Liver (tissue), 9 donors: ENCODE results near the gene STAT5A. TPM values are rescaled to one million over a fixed set of nuclear protein-coding genes. Genes with fewer than 3 reads are reported as not detected.
"Not testable (repeated sequence)": the region's sequence is repeated elsewhere in the genome, so short reads cannot be mapped to it uniquely, and the experiment has no call there.

Source experiments
- DNase-seq: peaks from one replicate; pipeline ENCODE4 v3.0.0-alpha.2; 2017; ENCODE audit warnings: low spot score
- H3K27ac ChIP-seq, 2 donors: one replicate each; pipeline ENCODE4 v1.7.0; 2013; ENCODE audit warnings: inconsistent platforms in 2 of 2, low read length in 2 of 2, control low read depth in 1 of 2, low read depth in 1 of 2, mild to moderate bottlenecking in 1 of 2
- H3K27me3 ChIP-seq, 4 donors: one replicate each; pipeline versions ENCODE4 v1.6.1 to v1.7.0; 2013; ENCODE audit warnings: low read length in 3 of 4, inconsistent platforms in 1 of 4, mild to moderate bottlenecking in 1 of 4, moderate library complexity in 1 of 4; ENCODE audit not compliant: control insufficient read depth in 4 of 4, insufficient read depth in 4 of 4
- H3K36me3 ChIP-seq, 4 donors: one replicate each; pipeline versions ENCODE4 v1.6.1 to v1.7.0; 2013; ENCODE audit warnings: low read length in 3 of 4, mild to moderate bottlenecking in 3 of 4, low read depth in 1 of 4, moderate library complexity in 1 of 4; ENCODE audit not compliant: control insufficient read depth in 4 of 4, insufficient read depth in 3 of 4
- H3K4me1 ChIP-seq, 4 donors: one replicate each; pipeline versions ENCODE4 v1.6.1 to v1.7.0; 2013; ENCODE audit warnings: low read length in 3 of 4, mild to moderate bottlenecking in 3 of 4, moderate library complexity in 1 of 4; ENCODE audit not compliant: control insufficient read depth in 4 of 4, insufficient read depth in 4 of 4
- H3K4me3 ChIP-seq, 3 donors: one replicate each; pipeline versions ENCODE4 v1.6.1 to v1.7.0; 2013; ENCODE audit warnings: low read length in 3 of 3, control low read depth in 1 of 3, low read depth in 1 of 3, mild to moderate bottlenecking in 1 of 3
- H3K9ac ChIP-seq, 2 donors: one replicate each; pipeline ENCODE4 v1.7.0; 2013; ENCODE audit warnings: low read length in 2 of 2, mild to moderate bottlenecking in 2 of 2, moderate library complexity in 2 of 2, control low read depth in 1 of 2, low read depth in 1 of 2
- H3K9me3 ChIP-seq, 4 donors: one replicate each; pipeline versions ENCODE4 v1.6.1 to v1.7.0; 2013; ENCODE audit warnings: low read length in 3 of 4; ENCODE audit not compliant: control insufficient read depth in 4 of 4
- ATF3 ChIP-seq: IDR thresholded peaks from 2 replicates; pipeline ENCODE4 v1.6.1; 2016; ENCODE audit warnings: antibody characterized with exemption
- CTCF ChIP-seq: fragments of 150-350 bp; IDR thresholded peaks from 2 replicates; pipeline ENCODE4 v1.5.1; 2017; ENCODE audit warnings: improper control_type of control experiment, low read depth, low read length; ENCODE audit not compliant: missing input control
- EGR1 ChIP-seq, 2 donors: IDR thresholded peaks; 2 replicates each; pipeline ENCODE4 v1.6.1; 2016 to 2018; ENCODE audit warnings: antibody characterized with exemption in 2 of 2, low read depth in 2 of 2
- FOXA1 ChIP-seq: IDR thresholded peaks from 2 replicates; pipeline ENCODE4 v1.6.1; 2016; ENCODE audit warnings: antibody characterized with exemption
- GABPA ChIP-seq, 2 donors: IDR thresholded peaks in 1 of 2; conservative IDR thresholded peaks in 1 of 2; 2 replicates each; pipeline ENCODE4 v1.6.1; 2016; ENCODE audit warnings: antibody characterized with exemption in 2 of 2, mild to moderate bottlenecking in 1 of 2, moderate library complexity in 1 of 2
- HNF4A ChIP-seq, 2 donors: conservative IDR thresholded peaks; 2 replicates each; pipeline ENCODE4 v1.6.1; 2016; ENCODE audit warnings: antibody characterized with exemption in 2 of 2, mild to moderate bottlenecking in 2 of 2
- HNF4G ChIP-seq: IDR thresholded peaks from 2 replicates; pipeline ENCODE4 v1.6.1; 2016; ENCODE audit warnings: antibody characterized with exemption
- JUND ChIP-seq, 2 donors: IDR thresholded peaks; 2 replicates each; pipeline ENCODE4 v1.6.1; 2016; ENCODE audit warnings: antibody characterized with exemption in 2 of 2
- NR2F2 ChIP-seq: IDR thresholded peaks from 2 replicates; pipeline ENCODE4 v1.6.1; 2016; ENCODE audit warnings: antibody characterized with exemption
- RAD21 ChIP-seq, 2 donors: IDR thresholded peaks; 2 replicates each; pipeline ENCODE4 v1.6.1; 2016; ENCODE audit warnings: antibody characterized with exemption in 2 of 2, mild to moderate bottlenecking in 2 of 2
- REST ChIP-seq: IDR thresholded peaks from 2 replicates; pipeline ENCODE4 v1.6.1; 2016; ENCODE audit warnings: antibody characterized with exemption, mild to moderate bottlenecking
- RXRA ChIP-seq, 2 donors: IDR thresholded peaks; 2 replicates each; pipeline ENCODE4 v1.6.1; 2017 to 2018; ENCODE audit warnings: antibody characterized with exemption in 2 of 2, mild to moderate bottlenecking in 1 of 2
- SP1 ChIP-seq: IDR thresholded peaks from 2 replicates; pipeline ENCODE4 v1.6.1; 2018; ENCODE audit warnings: antibody characterized with exemption, mild to moderate bottlenecking
- YY1 ChIP-seq: IDR thresholded peaks from 2 replicates; pipeline ENCODE4 v1.6.1; 2016; ENCODE audit warnings: antibody characterized with exemption, mild to moderate bottlenecking
- WGBS: extraction: QIAGEN DNeasy Blood & Tissue Kit; methylation state at CpG from one replicate; pipeline ENCODE4 v1.1.7; 2013; 5-methylcytosine and 5-hydroxymethylcytosine counted together
- polyA plus RNA-seq, 2 donors: library from polyadenylated mRNA; stranded (reverse) in 1 of 2; unstranded in 1 of 2; fragments of 200-250 nt in 1 of 2; fragments of >200 nt in 1 of 2; fragmentation: Nextera tagmentation in 1 of 2; extraction: Ambion mirVana in 1 of 2; gene quantifications; one replicate each; pipeline versions ENCODE4 v1.2.1 to v1.2.3, GENCODE V29; 2013 to 2015
- total RNA-seq, 2 donors: library from RNA; depleted of rRNA; stranded (reverse); fragments of >200 nt; gene quantifications; one replicate each; pipeline ENCODE4 v1.2.3, GENCODE V29; 2014
- TF ChIP-seq, protein P1 (sequence below): IDR thresholded peaks from 2 replicates; pipeline ENCODE4 v1.6.1; 2016; ENCODE audit warnings: antibody characterized with exemption
- donor health status: healthy.
- donor health status: healthy.
- donor health status: healthy.
- donor health status: healthy.
- donor health status: healthy.

Gene STAT5A
- total and polyA plus RNA-seq, 4 donors = 1.7 to 37.7 (median 8.9) TPM

GRCh38 chr17:42316755-42317154, 28.5 kb downstream of the STAT5A start:
- no peak overlapping the region for H3K27ac ChIP-seq
- peaks cover 10 to 67% (median 56%) of the 10 kb centered on the region in 4 donors for H3K36me3 ChIP-seq
- H3K4me1 ChIP-seq = peaks cover 3 to 27% (median 20%) of the 10 kb centered on the region in 4 donors
- no peak overlapping the region for H3K4me3 ChIP-seq
- H3K9me3 ChIP-seq = no peaks in the 10 kb centered on the region
- 79% methylated on average over 4 of the region's 4 CpGs for WGBS
- DNase-seq = no peak
- no peak for TF ChIP-seq JUND (IDR thresholded peaks at IDR 0.05)
- H3K9ac ChIP-seq = no peak overlapping the region
- no peaks in the 10 kb centered on the region for H3K27me3 ChIP-seq

DNA sequence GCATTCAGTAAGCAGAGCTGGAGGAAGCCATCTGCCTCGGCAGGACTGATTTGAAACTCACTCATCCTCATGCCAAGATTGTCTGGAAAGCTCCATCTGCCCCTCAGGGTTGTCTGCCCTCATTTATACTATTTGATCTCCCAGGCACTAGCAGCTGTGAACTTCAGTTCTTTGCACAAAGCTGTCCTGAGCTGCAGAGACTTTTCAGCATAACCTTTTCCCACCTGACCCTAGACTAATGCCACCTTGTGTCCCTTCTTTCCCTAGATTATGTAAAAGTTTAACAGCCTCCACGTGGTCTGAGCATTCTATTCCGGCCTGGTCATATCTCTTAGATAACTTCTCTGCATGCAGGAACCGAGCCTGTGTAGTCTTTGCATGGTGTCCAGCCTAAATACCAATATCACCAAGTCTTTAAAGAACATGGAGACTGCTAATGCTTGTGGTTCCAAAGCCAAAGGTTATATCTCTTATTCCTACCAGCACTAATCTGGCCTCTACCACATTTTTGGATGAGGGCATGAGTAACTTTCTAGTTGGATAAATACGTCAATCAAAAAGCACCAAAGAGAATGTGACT, 29.1 kb downstream of the STAT5A start:
- Histone ChIP-seq H3K27ac (no peak overlapping the region), H3K9me3 (no peaks in the 10 kb centered on the region), H3K9ac (no peak overlapping the region), H3K36me3 (peaks cover 11 to 73% (median 62%) of the 10 kb centered on the region in 4 donors), H3K27me3 (no peaks in the 10 kb centered on the region), H3K4me1 (peaks cover 3 to 21% (median 15%) of the 10 kb centered on the region in 4 donors), H3K4me3 (no peak overlapping the region)
- no peak for DNase-seq
- no peak for TF ChIP-seq REST
- TF ChIP-seq, protein P1, sequence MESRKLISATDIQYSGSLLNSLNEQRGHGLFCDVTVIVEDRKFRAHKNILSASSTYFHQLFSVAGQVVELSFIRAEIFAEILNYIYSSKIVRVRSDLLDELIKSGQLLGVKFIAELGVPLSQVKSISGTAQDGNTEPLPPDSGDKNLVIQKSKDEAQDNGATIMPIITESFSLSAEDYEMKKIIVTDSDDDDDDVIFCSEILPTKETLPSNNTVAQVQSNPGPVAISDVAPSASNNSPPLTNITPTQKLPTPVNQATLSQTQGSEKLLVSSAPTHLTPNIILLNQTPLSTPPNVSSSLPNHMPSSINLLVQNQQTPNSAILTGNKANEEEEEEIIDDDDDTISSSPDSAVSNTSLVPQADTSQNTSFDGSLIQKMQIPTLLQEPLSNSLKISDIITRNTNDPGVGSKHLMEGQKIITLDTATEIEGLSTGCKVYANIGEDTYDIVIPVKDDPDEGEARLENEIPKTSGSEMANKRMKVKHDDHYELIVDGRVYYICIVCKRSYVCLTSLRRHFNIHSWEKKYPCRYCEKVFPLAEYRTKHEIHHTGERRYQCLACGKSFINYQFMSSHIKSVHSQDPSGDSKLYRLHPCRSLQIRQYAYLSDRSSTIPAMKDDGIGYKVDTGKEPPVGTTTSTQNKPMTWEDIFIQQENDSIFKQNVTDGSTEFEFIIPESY = no peak
- TF ChIP-seq HNF4G = no peak
- TF ChIP-seq GABPA (IDR thresholded peaks at IDR 0.05 in 1 of 2, conservative IDR thresholded peaks at IDR 0.05 in 1 of 2) = no peak
- TF ChIP-seq NR2F2 = no peak
- no peak for TF ChIP-seq RXRA (IDR thresholded peaks at IDR 0.05)
- TF ChIP-seq FOXA1 = no peak
- TF ChIP-seq EGR1 (IDR thresholded peaks at IDR 0.05; ENCODE audit: low read depth in 2 of 2) = no peak
- TF ChIP-seq CTCF = no peak
- no peak for TF ChIP-seq YY1
- no peak for TF ChIP-seq HNF4A (conservative IDR thresholded peaks at IDR 0.05)
- no peak for TF ChIP-seq ATF3
- no peak for TF ChIP-seq JUND (IDR thresholded peaks at IDR 0.05)
- no peak for TF ChIP-seq RAD21 (IDR thresholded peaks at IDR 0.05)
- no peak for TF ChIP-seq SP1
- WGBS = 43% methylated on average over 5 of the region's 5 CpGs

DNA sequence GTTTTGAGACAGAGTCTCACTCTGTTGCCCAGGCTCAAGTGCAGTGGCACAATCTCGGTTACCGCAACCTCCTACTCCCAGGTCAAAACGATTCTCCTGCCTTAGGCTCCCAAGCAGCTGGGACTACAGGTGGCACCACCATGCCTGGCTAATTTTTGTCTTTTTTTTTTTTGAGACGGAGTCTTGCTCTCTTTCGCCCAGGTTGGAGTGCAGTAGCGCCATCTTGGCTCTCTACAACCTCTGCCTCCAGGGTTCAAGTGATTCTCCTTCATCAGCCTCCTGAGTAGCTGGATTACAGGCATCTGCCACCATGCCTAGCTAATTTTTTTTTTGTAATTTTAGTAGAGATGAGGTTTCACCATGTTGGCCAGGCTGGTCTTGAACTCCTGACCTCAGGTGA, 29.7 kb downstream of the STAT5A start:
- 96% methylated on average over 6 of the region's 6 CpGs for WGBS
- Histone ChIP-seq H3K36me3 (peaks cover 12 to 79% (median 66%) of the 10 kb centered on the region in 4 donors), H3K4me1 (peaks cover 0 to 17% (median 12%) of the 10 kb centered on the region in 4 donors)
- H3K9ac ChIP-seq, H3K9me3 ChIP-seq, H3K27me3 ChIP-seq, DNase-seq, H3K4me3 ChIP-seq, H3K27ac ChIP-seq: not testable (repeated sequence)
